Stimulated activated CD4-positive, alpha-beta T cell treated with anti-CD3 and anti-CD28 coated beads, Interleukin-4, amount 100 ng/mL, for 4 hours (primary cell): ENCODE data around the gene BCKDHB.
"Not testable (repeated sequence)": the region's sequence is repeated elsewhere in the genome, so short reads cannot be mapped to it uniquely, and the experiment has no call there.

Experiments
- DNase-seq, 2 experiments: peaks; one replicate each; pipeline ENCODE4 v3.0.0-alpha.2; 2020

The BCKDHB gene

GRCh38 chr6:80106418-80107235, at the start of gene BCKDHB:
TSS of gene BCKDHB (plus strand) at chr6:80106671. CDS start at chr6:80106694, 23 bp downstream.
- peak; percentile 92 to 98 for DNase-seq

GRCh38 chr6:80060774-80061173, 45.7 kb upstream of the BCKDHB start:
- DNase-seq, result no peak

GRCh38 chr6:80068146-80068545, 38.3 kb upstream of the BCKDHB start:
- DNase-seq, result not testable (repeated sequence)

GRCh38 chr6:80070431-80070830, 36.0 kb upstream of the BCKDHB start:
- DNase-seq, result not testable (repeated sequence)

GRCh38 chr6:80077067-80077466, 29.4 kb upstream of the BCKDHB start:
- DNase-seq, result no peak

GRCh38 chr6:80088637-80089036, 17.8 kb upstream of the BCKDHB start:
- DNase-seq, result no peak

GRCh38 chr6:80091506-80091905, 15.0 kb upstream of the BCKDHB start:
- DNase-seq, result no peak

- no peak for DNase-seq
These were observed 12.5 kb upstream of the BCKDHB start for GRCh38 chr6:80094017-80094416.

- no peak for DNase-seq
These were observed 10.9 kb upstream of the BCKDHB start for GRCh38 chr6:80095600-80095999.

- no peak for DNase-seq
These were observed 8.1 kb upstream of the BCKDHB start for GRCh38 chr6:80098392-80098791.

GRCh38 chr6:80104520-80104919, 2.0 kb upstream of the BCKDHB start:
- no peak for DNase-seq

- DNase-seq, result no peak
These were observed 476 bp upstream of the BCKDHB start for GRCh38 chr6:80105972-80106417.

GRCh38 chr6:80122576-80122975, 16.1 kb downstream of the BCKDHB start:
- DNase-seq, result not testable (repeated sequence)

- no peak for DNase-seq
These were observed 20.3 kb downstream of the BCKDHB start for GRCh38 chr6:80126657-80127345.

GRCh38 chr6:80129485-80129884, 23.0 kb downstream of the BCKDHB start:
- no peak for DNase-seq

GRCh38 chr6:80133020-80133419, 26.5 kb downstream of the BCKDHB start:
- peak in 1 of 2 experiments; percentile 2 for DNase-seq

GRCh38 chr6:80134065-80134464, 27.6 kb downstream of the BCKDHB start:
- DNase-seq, result no peak

GRCh38 chr6:80142586-80142985, 36.1 kb downstream of the BCKDHB start:
- DNase-seq, result no peak

- DNase-seq, result no peak
These were observed 37.0 kb downstream of the BCKDHB start for GRCh38 chr6:80143419-80143937.

- DNase-seq, result no peak
These were observed 38.4 kb downstream of the BCKDHB start for GRCh38 chr6:80144753-80145315.

GRCh38 chr6:80145509-80145908, 39.0 kb downstream of the BCKDHB start:
- no peak for DNase-seq

GRCh38 chr6:80145921-80146320, 39.5 kb downstream of the BCKDHB start:
- DNase-seq, result no peak

- DNase-seq, result no peak
These were observed 41.7 kb downstream of the BCKDHB start for GRCh38 chr6:80148220-80148619.

- no peak for DNase-seq
These were observed 45.2 kb downstream of the BCKDHB start for GRCh38 chr6:80151635-80152034.
